HEK293T (cell line): ENCODE results near the gene RRAS2.

Source experiments
- CTBP1 ChIP-seq: fragments of 450-650 bp; IDR thresholded peaks from 2 replicates; pipeline ENCODE4 v1.6.1; 2016; ENCODE audit warnings: borderline replicate concordance
- ELF4 ChIP-seq: fragments of 450-650 bp; IDR thresholded peaks from 2 replicates; pipeline ENCODE4 v1.6.1; 2017; ENCODE audit warnings: antibody characterized with exemption
- FOXA1 ChIP-seq: fragments of 450-650 bp; IDR thresholded peaks from 2 replicates; pipeline ENCODE4 v1.6.1; 2016; ENCODE audit warnings: mild to moderate bottlenecking
- FOXM1 ChIP-seq: fragments of 450-650 bp; IDR thresholded peaks from 2 replicates; pipeline ENCODE4 v1.6.1; 2017; ENCODE audit warnings: mild to moderate bottlenecking, borderline replicate concordance
- L3MBTL2 ChIP-seq: fragments of 450-650 bp; conservative IDR thresholded peaks from 2 replicates; pipeline ENCODE4 v1.6.1; 2016; ENCODE audit warnings: mild to moderate bottlenecking
- SP1 ChIP-seq: fragments of 450-650 bp; IDR thresholded peaks from 2 replicates; pipeline ENCODE4 v1.6.1; 2017

DNA sequence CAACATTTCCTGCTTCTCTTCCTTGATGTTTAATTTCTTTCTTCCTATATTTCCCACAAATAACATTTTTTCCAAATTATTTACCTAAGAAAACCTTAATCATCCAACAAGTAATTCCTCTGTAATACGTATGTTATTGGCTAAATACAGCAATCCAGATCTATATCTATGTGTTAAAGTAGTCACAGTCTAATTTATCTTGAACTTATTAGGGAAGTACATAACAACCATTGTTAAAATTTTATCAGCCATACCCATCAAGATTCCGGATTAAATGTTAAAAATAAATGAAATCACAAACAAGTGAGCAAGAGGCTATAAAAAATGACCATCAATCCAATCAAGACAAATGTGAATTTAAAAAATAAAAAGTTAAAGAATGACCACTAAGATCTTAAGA, 36.5 kb downstream of the RRAS2 start:
- TF ChIP-seq FOXA1 (no peak), FOXM1 (no peak), SP1 (no peak), ELF4 (no peak), L3MBTL2 (no peak), CTBP1 (no peak)
